ENCODE results near the gene PLA2G4A.

PLA2G4A gene

DNA sequence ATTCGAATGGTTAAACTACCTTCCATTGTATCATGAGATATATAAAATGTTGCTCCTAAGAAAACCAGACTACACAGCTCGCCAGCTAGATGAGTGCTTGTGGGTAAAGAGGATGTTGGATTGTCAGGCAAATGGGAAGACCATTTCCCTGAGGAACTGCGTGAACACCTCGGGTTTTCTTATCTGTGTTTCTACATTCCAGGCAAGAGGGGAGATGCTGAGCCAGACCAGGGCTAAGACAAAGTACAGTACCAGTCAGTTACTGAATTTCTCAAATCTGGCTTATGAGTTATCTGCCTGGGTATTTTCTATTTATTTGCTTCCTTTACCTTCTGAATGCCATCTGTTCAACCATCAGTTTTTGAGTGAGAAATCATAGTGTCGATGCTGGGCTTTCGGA lies 170.8 kb downstream of the PLA2G4A start:
- TF ChIP-seq, protein P1, sequence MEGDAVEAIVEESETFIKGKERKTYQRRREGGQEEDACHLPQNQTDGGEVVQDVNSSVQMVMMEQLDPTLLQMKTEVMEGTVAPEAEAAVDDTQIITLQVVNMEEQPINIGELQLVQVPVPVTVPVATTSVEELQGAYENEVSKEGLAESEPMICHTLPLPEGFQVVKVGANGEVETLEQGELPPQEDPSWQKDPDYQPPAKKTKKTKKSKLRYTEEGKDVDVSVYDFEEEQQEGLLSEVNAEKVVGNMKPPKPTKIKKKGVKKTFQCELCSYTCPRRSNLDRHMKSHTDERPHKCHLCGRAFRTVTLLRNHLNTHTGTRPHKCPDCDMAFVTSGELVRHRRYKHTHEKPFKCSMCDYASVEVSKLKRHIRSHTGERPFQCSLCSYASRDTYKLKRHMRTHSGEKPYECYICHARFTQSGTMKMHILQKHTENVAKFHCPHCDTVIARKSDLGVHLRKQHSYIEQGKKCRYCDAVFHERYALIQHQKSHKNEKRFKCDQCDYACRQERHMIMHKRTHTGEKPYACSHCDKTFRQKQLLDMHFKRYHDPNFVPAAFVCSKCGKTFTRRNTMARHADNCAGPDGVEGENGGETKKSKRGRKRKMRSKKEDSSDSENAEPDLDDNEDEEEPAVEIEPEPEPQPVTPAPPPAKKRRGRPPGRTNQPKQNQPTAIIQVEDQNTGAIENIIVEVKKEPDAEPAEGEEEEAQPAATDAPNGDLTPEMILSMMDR (IDR thresholded peaks at IDR 0.05; ENCODE audit: extremely low read depth, missing control alignments) = no peak
- no peak for DNase-seq (ENCODE audit: low spot score)

DNA sequence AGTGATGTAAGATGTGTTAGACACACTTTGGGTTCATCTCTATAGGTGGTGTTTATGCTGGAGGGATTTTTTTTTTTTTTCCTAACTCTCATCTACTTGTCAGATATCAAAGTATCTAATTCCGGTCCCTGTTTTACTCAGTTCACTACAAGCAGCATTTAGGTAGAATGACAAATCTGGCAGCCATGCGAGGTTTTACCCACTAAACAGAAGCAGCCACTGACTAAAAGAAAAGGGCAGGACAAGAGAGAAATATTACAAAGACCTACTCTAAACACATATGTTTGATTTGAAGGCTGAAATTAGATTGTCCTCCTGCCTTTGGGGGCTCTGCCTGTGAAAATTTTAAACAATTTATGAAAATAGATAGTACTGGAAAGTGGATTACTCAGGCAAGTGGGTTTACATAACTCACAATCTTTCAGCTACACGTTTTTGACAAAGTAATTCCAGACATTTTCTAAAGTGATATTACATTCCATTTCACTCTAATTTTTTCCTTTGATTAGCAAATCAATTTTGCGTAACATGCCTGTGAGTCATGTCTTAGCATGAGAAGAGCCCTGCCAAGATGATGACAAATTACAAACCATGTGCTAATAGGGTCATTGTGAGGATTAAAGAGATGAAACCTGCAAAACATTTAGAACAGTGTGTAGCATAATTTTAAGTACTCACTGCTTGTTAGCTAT lies 172.6 kb downstream of the PLA2G4A start:
- TF ChIP-seq, protein P1 (IDR thresholded peaks at IDR 0.05; ENCODE audit: extremely low read depth, missing control alignments) = no peak
- DNase-seq (ENCODE audit: low spot score) = no peak

DNA sequence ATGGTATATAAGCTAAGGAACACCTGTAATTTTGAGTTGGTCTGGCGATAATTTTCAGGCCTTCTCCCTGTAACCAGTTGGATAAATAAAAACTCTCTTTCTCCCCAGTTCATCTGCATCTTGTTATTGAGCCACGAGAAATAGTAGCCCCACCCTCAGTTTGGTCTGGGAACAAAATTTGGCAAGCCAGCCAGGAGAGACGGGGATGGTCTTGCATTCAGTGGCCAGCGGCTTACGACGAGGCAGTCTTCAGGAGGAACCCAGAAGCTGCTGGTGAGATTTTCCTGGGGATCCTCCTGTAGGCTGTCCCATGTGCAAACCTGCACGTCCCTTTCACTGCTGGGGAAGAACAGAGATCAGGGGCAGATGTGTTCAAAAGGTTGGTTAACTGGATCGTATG lies 174.6 kb downstream of the PLA2G4A start:
- TF ChIP-seq, protein P1 (IDR thresholded peaks at IDR 0.05; ENCODE audit: extremely low read depth, missing control alignments) = no peak
- DNase-seq (ENCODE audit: low spot score) = no peak

DNA sequence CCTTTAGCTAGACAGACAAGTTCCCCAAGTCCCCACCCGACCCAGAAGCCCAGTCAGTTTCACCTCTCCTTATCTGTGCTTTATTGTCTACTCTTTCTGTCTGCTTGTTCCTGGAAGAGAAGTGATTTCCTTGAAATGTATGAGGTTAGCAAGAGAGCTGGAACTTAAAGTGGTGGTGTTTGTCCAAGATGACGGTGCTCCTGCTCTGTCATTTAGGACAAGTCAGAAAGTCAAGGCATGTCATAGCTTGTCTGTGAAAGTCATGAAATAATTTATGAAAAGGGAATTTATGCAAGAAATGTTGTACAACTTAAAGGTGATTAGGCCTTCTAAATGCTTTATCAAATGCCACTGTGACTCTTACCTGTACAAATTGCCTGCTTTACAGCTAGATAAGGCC lies 178.1 kb downstream of the PLA2G4A start:
- DNase-seq (ENCODE audit: low spot score) = no peak
- TF ChIP-seq, protein P1 (IDR thresholded peaks at IDR 0.05; ENCODE audit: extremely low read depth, missing control alignments) = no peak

DNA sequence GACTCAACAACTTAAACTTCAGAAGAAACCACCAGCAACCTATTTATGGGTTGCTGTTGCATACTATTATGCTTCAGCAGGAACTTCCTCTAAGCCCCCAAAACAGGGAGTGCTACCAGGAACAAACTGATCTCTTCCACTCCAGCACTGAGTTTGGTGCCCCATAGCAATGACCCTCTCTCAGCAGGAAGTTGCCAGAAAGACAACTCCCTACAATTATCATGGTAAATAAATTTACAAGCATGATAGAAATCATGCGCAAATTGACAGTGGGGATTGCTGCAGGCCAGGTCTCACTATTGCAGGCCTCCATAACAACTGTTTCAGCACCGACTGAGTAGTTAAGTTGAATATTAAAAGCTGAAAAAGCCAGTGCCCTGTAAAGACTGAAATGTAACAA lies 180.6 kb downstream of the PLA2G4A start:
- TF ChIP-seq, protein P1 (IDR thresholded peaks at IDR 0.05; ENCODE audit: extremely low read depth, missing control alignments) = no peak
- DNase-seq (ENCODE audit: low spot score) = no peak

DNA sequence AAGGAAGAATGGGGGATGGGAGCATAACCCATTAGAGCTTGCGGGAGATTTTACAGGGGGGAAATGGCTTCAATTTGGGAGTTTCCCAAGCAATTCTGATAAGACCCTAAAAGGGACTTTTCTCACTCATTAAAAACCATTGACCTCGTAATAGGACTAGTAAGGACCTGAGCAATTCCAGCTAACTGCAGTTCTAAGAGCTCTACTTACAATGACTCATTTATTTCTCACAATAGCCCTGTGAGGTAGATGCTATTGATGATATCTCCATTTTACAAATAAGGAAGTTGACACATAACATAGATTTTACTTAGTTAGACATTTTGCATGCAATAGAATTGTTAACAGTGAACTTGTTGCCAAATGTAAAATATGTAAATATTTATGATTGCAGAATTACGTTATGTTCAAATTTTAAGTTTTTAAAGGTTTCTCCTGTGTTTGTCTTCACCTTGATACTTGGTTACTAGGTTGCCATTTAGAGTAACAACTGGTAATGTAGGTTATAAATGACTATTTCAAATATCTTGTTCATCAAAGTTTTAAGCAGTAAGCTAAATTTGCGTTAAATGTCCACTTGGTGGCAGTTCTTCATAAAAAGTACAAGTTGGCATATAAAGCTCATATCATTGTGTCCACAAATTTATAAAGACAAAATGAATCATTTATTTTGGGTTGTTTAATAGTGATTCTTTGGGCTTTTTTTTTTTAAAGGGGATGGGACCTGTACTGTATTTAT lies 182.0 kb downstream of the PLA2G4A start:
- no peak for DNase-seq (ENCODE audit: low spot score)
- TF ChIP-seq, protein P1 (IDR thresholded peaks at IDR 0.05; ENCODE audit: extremely low read depth, missing control alignments) = no peak

DNA sequence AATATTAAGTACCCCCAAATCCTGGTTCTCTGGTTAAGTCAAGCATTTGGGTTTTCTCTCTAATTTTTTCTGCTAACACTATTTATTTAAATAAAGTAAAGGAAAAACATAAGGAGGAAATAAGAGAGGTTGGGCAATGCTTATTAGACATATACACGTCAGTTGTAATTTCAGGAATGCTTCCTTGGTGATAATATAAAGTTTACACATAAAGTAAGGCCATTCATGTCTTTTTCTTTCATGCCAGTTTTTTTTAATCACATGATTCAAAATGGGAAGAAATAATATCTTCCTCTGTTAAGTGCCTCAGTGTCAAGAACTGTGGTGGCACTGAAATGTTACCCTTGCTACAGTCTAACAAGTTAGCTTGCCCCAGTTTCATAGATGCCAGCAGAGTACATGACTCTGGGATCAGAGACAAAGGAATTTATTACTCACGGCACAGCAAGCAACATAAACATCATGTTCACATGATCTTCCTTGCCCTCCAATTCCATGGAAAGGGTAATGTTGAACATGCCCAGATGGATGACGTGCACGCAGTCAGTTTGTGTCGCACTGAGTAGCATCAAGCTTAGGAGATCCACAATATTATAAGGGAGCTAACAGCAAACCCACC lies 184.9 kb downstream of the PLA2G4A start:
- TF ChIP-seq, protein P1 (IDR thresholded peaks at IDR 0.05; ENCODE audit: extremely low read depth, missing control alignments) = no peak
- DNase-seq (ENCODE audit: low spot score) = no peak

All from GM20000 (cell line).